HG03139 (cell line): Measurements from ENCODE around the gene ZNF644.
A peak's percentile ranks its signal among the peaks of the same experiment; 100 is the strongest.

Experiments used
- ATAC-seq: cut with Tn5 transposase; IDR thresholded peaks from one replicate; pipeline ENCODE4 v1.9.1; 2021; ENCODE audit not compliant: unreplicated experiment

Gene ZNF644

DNA sequence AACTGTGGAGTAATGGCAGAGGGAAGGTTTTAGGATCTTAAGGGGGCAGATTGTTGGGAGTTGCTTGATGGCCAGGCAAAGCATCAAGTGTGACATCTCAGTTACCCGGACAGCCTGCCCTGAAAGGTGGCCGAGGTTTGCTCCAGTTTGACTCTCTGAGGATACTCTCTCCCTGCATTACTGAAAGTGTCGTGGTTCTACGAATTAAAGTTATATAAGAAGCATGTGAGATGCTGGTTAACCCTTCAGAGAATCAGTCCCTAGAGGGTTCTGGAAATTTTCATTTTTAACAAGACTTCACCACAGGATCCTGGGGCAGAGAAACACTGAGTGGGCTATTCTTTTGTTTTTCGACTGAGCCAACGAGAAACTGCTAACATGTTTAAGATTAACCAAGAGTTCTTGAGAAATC is 689 bp upstream of the ZNF644 start:
- no peak for ATAC-seq

GRCh38 chr1:91020967-91021685 is 709 bp downstream of the ZNF644 start:
- peak; percentile 36 for ATAC-seq

DNA sequence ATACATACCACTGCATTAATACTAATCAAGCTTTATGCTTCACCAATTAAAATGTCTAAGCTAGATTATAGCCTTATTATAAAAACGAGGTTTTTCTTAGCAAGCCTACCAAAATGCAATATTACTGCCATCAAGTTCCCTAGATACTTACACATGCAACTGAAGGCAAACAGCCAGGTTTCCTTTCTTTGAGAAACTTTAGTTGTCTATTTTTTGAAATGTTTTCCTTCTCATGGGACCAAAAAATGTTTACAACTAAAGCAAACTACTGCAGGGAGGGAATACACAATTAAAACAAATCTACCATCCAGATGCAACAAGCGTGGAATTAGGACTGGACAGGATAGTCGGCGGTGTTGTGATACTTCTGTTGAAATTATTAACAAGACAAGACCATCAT is 1.3 kb downstream of the ZNF644 start:
- ATAC-seq = no peak

DNA sequence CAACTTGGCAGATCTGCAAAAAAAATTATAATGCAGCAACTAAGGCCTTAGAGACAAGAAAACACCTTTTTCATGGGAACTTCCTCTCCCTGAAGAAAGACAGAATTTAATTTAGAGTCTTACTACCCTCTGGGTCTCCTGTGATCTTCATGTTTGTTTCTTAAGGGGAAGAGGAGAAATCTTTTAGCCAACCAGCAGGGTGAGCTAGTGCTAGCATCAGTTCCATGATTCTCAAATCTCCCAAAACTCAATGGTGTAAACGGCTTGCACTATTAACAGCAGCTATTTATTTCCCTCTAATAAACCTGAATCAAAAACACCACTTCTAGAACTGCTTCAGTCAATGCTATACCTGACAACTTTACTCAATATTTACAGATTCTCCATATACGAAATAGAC is 3.8 kb downstream of the ZNF644 start:
- no peak for ATAC-seq

DNA sequence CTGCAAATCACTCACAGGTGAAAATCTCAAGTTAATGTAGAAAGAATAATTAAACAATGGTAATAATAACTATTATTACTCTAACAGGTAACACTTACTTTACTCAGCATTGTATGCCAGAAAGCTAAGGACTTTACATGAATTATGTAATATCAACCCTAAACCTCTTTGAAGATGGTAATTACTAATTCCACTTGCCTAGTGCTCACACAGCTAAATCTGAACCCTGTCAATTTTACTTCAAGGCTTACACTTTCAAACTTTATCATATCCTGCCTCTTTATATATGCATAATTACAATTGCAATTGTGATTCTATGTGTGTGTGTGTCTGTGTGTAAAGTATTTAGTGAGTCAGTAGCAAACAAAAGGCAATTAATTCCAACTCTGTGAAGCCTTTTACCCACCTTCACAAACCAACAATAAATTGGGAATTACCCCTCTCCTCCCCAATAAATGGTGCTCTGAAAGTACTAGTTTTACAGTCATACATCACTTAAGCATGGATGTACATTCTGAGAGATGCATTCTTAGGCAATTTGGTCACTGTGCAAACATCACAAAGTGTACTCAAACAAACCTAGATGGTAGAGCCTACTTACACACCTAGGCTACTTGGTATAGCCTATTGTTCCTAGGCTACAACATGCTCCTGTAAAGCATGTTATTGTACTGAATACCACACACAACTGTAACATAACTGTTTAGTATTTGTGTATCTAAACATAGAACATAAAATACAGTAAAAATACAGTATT is 5.9 kb downstream of the ZNF644 start:
- ATAC-seq = no peak

DNA sequence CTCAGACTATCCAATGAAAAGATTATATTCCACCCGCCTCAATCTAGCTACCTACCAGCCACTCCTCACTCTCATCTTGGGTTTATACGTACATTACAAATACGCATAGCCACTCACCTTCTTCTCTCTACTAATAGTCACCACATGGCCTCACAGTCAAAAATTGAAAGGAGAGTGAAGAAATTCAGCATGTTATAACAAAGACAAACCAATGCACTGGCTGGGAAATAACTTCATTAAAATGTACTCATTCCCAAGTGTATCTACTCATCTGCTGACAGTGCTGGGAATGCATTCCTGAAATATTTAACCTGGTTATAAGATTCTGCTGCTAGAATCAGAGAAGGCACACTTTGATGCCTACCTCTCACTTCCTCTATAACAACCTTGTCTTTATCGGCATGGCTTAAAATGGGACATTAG is 6.5 kb downstream of the ZNF644 start:
- ATAC-seq = no peak

DNA sequence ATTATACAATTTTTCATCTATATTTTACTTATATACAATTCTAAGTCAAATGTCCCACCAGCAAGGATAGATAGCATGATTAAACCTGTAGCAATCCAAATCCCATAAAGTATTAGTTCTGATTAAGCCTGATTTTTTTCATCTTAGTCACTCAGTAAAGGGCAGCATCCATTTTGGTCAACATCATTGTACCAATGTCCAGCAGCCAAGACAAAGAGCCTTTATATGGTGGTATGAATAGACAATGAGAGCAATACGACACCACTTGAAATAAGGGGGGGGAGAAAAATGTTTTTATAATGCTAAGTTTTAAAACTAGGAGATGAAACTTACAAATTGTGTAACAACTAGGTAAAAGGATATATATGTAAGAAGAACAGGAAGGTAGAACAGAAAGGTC is 7.4 kb downstream of the ZNF644 start:
- ATAC-seq = no peak

DNA sequence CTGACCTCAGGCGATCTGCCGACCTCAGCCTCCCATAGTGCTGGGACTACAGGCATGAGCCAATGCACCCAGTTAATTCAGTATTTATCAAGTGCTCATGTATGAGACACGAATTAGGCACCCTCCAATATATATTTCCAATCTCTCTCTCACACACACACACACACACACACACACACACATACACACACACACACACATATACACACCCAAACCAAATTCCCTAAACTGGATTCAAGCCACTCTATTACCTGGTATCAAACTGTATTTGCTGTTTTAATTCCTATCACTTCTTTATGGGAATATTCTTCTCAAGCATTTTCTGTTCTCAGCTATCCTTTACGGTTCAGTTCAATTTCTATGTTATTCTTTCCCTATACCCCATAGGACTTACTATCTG is 8.5 kb downstream of the ZNF644 start:
- no peak for ATAC-seq

- ATAC-seq = no peak
These were observed 9.6 kb downstream of the ZNF644 start for GRCh38 chr1:91012196-91012595.

DNA sequence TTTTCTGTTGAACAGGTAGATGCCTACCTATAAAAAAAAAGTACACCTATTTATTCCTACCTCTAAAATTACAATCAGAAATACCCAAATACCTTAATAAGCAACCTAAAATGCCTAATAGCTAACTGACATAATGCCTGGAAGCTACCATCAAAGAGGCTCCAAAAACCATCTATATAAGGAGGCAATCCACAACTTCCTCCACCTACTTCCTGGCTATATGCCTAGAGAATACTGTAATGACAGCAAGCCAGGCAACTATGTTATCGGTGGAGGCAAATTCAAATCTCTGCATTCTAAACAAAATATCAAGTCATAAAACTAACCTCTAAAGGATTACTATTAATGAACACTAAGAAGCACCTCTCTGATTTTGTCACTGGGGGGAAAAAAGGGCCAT is 10.1 kb downstream of the ZNF644 start:
- ATAC-seq = no peak

DNA sequence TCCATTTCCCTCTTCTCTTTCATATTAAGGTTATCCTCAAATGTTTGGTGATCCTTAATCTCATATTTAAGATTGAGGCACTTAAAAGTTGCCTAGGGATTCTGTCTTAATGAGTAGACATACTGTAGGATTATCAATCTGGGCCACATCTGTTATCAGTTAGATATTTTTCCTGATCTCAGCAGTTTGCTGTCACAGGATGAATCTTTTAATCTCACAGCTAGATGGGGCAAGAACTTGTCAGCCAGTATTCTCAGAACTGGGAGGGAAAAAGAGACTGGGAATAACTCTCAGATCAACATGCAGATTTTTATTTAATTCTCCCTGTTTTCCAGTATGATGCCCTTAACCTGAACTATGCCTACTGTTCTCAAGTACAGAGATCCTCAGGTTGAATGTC is 14.0 kb downstream of the ZNF644 start:
- no peak for ATAC-seq

GRCh38 chr1:91007092-91007491 is 14.7 kb downstream of the ZNF644 start:
- no peak for ATAC-seq

- no peak for ATAC-seq
These were observed 15.5 kb downstream of the ZNF644 start for GRCh38 chr1:91006113-91006908.

- ATAC-seq = no peak
These were observed 16.6 kb downstream of the ZNF644 start for GRCh38 chr1:91005285-91005684.

DNA sequence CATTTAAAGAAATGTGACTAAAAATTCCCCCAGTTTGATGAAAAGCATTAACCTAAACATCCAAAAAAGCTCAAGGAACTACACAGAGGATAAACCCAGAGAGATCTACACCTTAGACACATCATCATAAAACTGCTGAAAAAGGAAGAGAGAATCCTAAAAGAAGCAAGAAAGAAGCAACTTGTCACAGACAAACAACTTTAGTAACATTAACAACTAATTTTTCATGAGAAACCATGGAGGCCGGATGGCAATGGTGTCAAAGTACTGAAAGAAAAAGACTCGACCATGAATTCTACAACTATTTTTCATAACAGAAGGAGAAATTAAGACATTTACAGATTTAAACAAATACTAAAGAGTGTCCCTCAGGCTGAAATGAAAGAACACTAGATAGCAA is 17.7 kb downstream of the ZNF644 start:
- no peak for ATAC-seq

- ATAC-seq = no peak
These were observed 25.0 kb downstream of the ZNF644 start for GRCh38 chr1:90996742-90997413.

- ATAC-seq = no peak
These were observed 26.4 kb downstream of the ZNF644 start for GRCh38 chr1:90995311-90995894.

GRCh38 chr1:90994461-90994860 is 27.4 kb downstream of the ZNF644 start:
- no peak for ATAC-seq

DNA sequence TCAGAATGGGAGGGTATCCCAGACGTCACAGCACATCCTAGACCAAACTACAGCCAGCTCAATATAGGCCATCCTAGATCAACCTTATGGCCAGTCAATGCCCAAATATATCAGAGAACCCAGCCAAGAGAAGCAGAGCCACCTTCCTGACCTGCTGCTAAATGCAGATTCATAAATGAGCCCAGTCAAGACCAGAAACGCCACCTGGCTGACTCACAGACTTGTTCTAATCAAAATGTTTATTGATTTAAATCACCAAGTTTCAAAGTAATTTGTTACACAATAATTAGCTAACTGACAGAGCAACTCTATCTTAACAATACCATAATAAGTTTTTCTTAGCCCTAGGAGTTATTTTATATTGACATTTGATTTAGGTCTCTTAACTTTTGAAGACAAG is 28.6 kb downstream of the ZNF644 start:
- no peak for ATAC-seq

- no peak for ATAC-seq
These were observed 31.1 kb downstream of the ZNF644 start for GRCh38 chr1:90990779-90991178.

- ATAC-seq = peak; percentile 62
These were observed 31.8 kb downstream of the ZNF644 start for GRCh38 chr1:90989990-90990389.
